Measurements from ENCODE around the gene CUEDC1. TPM values are rescaled to one million over a fixed set of nuclear protein-coding genes. Genes with fewer than 3 reads are reported as not detected.
A peak's percentile ranks its signal among the peaks of the same experiment; 100 is the strongest.

Gene CUEDC1
- total and polyA plus RNA-seq, 2 of the 13 experiments (the other 11 are each of a cell fraction or from before 2014, with no cell fraction given) = 7.4 to 12.9 TPM

DNA sequence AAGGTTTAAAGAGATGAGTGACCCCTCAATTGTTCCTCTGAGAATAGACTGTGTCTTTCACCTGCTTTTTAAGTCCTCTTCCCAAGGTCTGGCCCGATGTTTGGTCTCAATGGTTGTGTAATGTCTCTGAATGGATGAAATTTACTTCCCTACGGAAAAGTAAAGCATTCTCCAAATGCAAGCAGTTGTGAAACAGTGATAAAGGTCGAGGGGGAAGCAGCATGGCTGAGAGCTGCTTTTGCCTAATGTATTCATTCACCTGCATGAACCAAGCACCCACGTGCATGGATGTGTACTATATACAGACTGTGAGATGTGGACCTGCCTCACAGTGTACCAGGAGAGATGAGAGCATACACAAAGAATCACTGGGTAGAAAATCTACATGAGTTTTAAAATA lies 116.8 kb downstream of the CUEDC1 start (continued):
- TF ChIP-seq CENPX (CRISPR knock-in tag; IDR thresholded peaks at IDR 0.05) (no peak), REST (IDR thresholded peaks at IDR 0.05; ENCODE audit: borderline replicate concordance in 1 of 2, low read depth in 1 of 2, low read length in 2 of 2) (peak in 1 of 2 experiments; percentile 56; a peak in 2 of 4 replicates), ZNF543 (CRISPR knock-in tag; IDR thresholded peaks at IDR 0.05) (peak; percentile 38; the same call in 1 of the 2 replicates), KAT8 (CRISPR knock-in tag; IDR thresholded peaks at IDR 0.05) (peak; percentile 84), ZNF142 (CRISPR knock-in tag; IDR thresholded peaks at IDR 0.05) (0 out of 2 replicates have a peak, but pooled peaks have one; percentile 12), CCAR2 (optimal IDR thresholded peaks at IDR 0.05; ENCODE audit: low read depth, low read length) (no peak), GTF2F1 (IDR thresholded peaks at IDR 0.05; ENCODE audit: low read length) (no peak), BORCS8-MEF2B (CRISPR knock-in tag; IDR thresholded peaks at IDR 0.05) (peak; percentile 57; the same call in 1 of the 2 replicates), ZNF883 (CRISPR knock-in tag; IDR thresholded peaks at IDR 0.05; ENCODE audit: not compliant biosample characterization) (no peak), GABPB1 (CRISPR knock-in tag; IDR thresholded peaks at IDR 0.05) (no peak; the same call in 1 of the 2 replicates), FOXJ3 (CRISPR knock-in tag; IDR thresholded peaks at IDR 0.05; ENCODE audit: borderline replicate concordance) (peak; percentile 89; the same call in 1 of the 2 replicates), ARNT2 (CRISPR knock-in tag; IDR thresholded peaks at IDR 0.05; ENCODE audit: low read depth) (no peak), BHLHE40 (IDR thresholded peaks at IDR 0.05; ENCODE audit: low read length) (peak; percentile 74), ZNF703 (CRISPR knock-in tag; IDR thresholded peaks at IDR 0.05; ENCODE audit: borderline replicate concordance) (0 out of 2 replicates have a peak, but pooled peaks have one; percentile 35), USF2 (IDR thresholded peaks at IDR 0.05; ENCODE audit: low read depth, low read length) (no peak), USF2 (CRISPR knock-in tag; IDR thresholded peaks at IDR 0.05; ENCODE audit: borderline replicate concordance) (no peak), ZNF136 (CRISPR knock-in tag; IDR thresholded peaks at IDR 0.05; ENCODE audit: low read depth) (0 out of 2 replicates have a peak, but pooled peaks have one; percentile 8), CEBPG (CRISPR knock-in tag; IDR thresholded peaks at IDR 0.05) (peak; percentile 99), SSRP1 (CRISPR knock-in tag; IDR thresholded peaks at IDR 0.05) (peak; percentile 73; the same call in 1 of the 2 replicates), ETV6 (CRISPR knock-in tag; conservative IDR thresholded peaks at IDR 0.05) (no peak)

Measured in HepG2 (cell line).